DOHH2 (cell line): ENCODE results near the gene RASA3.

Source experiments
- CTCF ChIP-seq: fragments of 200-600 bp; sonication (generic); IDR thresholded peaks from one replicate; pipeline ENCODE4 v1.5.1; 2014; ENCODE audit warnings: antibody characterized with exemption, mild to moderate bottlenecking, low read depth, low read length; ENCODE audit not compliant: poor library complexity, severe bottlenecking
- EZH2phosphoT487 ChIP-seq: fragments of 200-600 bp; sonication (generic); IDR thresholded peaks from 2 replicates; pipeline ENCODE4 v1.6.1; 2017; ENCODE audit warnings: borderline replicate concordance, mild to moderate bottlenecking, antibody characterized with exemption, low read length, moderate library complexity, mixed read lengths

GRCh38 chr13:114130131-114130836 is 2.1 kb downstream of the RASA3 start:
- TF ChIP-seq CTCF (no peak), EZH2phosphoT487 (no peak)
